GM18870 (cell line): Measurements from ENCODE around the gene LRRC8D.
"Not testable (repeated sequence)": the region's sequence is repeated elsewhere in the genome, so short reads cannot be mapped to it uniquely, and the experiment has no call there.

Experiments
- ATAC-seq: cut with Tn5 transposase; IDR thresholded peaks from one replicate; pipeline ENCODE4 v1.9.1; 2021; ENCODE audit warnings: moderate library complexity; ENCODE audit not compliant: unreplicated experiment

The LRRC8D gene

GRCh38 chr1:89820422-89821321 lies at the start of gene LRRC8D:
TSS of gene LRRC8D (plus strand) at chr1:89821032. CDS start at chr1:89933069, 112,037 bp downstream.
- ATAC-seq: peak; percentile 57

GRCh38 chr1:89771991-89772560 lies 48.8 kb upstream of the LRRC8D start:
- no peak for ATAC-seq

- ATAC-seq: not testable (repeated sequence)
Measured at GRCh38 chr1:89776104-89776503, 44.7 kb upstream of the LRRC8D start.

GRCh38 chr1:89777271-89777670 lies 43.6 kb upstream of the LRRC8D start:
- ATAC-seq: not testable (repeated sequence)

GRCh38 chr1:89779151-89779940 lies 41.5 kb upstream of the LRRC8D start:
- ATAC-seq: no peak

GRCh38 chr1:89780721-89781120 lies 40.1 kb upstream of the LRRC8D start:
- no peak for ATAC-seq

- ATAC-seq: peak; percentile 85
Measured at GRCh38 chr1:89781494-89782126, 39.2 kb upstream of the LRRC8D start.

- no peak for ATAC-seq
Measured at GRCh38 chr1:89786628-89787214, 34.1 kb upstream of the LRRC8D start.

GRCh38 chr1:89790592-89790991 lies 30.2 kb upstream of the LRRC8D start:
- ATAC-seq: no peak

GRCh38 chr1:89791064-89791726 lies 29.6 kb upstream of the LRRC8D start:
- no peak for ATAC-seq

GRCh38 chr1:89794406-89794805 lies 26.4 kb upstream of the LRRC8D start:
- no peak for ATAC-seq

GRCh38 chr1:89795571-89795970 lies 25.3 kb upstream of the LRRC8D start:
- ATAC-seq: not testable (repeated sequence)

- not testable (repeated sequence) for ATAC-seq
Measured at GRCh38 chr1:89797876-89798275, 23.0 kb upstream of the LRRC8D start.

GRCh38 chr1:89799495-89799894 lies 21.3 kb upstream of the LRRC8D start:
- peak; percentile 48 for ATAC-seq

GRCh38 chr1:89800022-89800655 lies 20.7 kb upstream of the LRRC8D start:
- ATAC-seq: peak; percentile 3

- ATAC-seq: no peak
Measured at GRCh38 chr1:89800718-89801117, 20.1 kb upstream of the LRRC8D start.

- no peak for ATAC-seq
Measured at GRCh38 chr1:89802051-89802450, 18.8 kb upstream of the LRRC8D start.

- ATAC-seq: no peak
Measured at GRCh38 chr1:89802841-89803240, 18.0 kb upstream of the LRRC8D start.

GRCh38 chr1:89804642-89805237 lies 16.1 kb upstream of the LRRC8D start:
- peak; percentile 81 for ATAC-seq
